GM21825 (cell line): ENCODE results near the gene CYS1.

Experiments used
- ATAC-seq: cut with Tn5 transposase; IDR thresholded peaks from one replicate; pipeline ENCODE4 v1.9.1; 2021; ENCODE audit warnings: mild to moderate bottlenecking, moderate library complexity; ENCODE audit not compliant: unreplicated experiment

The CYS1 gene

GRCh38 chr2:10073706-10074105 is 6.5 kb downstream of the CYS1 start:
- no peak for ATAC-seq

GRCh38 chr2:10072656-10073480 is 7.3 kb downstream of the CYS1 start:
- ATAC-seq = peak; percentile 88

GRCh38 chr2:10071595-10071994 is 8.6 kb downstream of the CYS1 start:
- ATAC-seq = no peak

- ATAC-seq = no peak
Observed at GRCh38 chr2:10071176-10071575, 9.0 kb downstream of the CYS1 start.

- no peak for ATAC-seq
Observed at GRCh38 chr2:10067881-10068280, 12.3 kb downstream of the CYS1 start.

- no peak for ATAC-seq
Observed at GRCh38 chr2:10067330-10067729, 12.9 kb downstream of the CYS1 start.

- ATAC-seq = no peak
Observed at GRCh38 chr2:10065773-10066055, 14.5 kb downstream of the CYS1 start.

GRCh38 chr2:10064932-10065772 is 15.1 kb downstream of the CYS1 start:
- ATAC-seq = no peak

GRCh38 chr2:10063566-10063965 is 16.6 kb downstream of the CYS1 start:
- no peak for ATAC-seq

GRCh38 chr2:10062931-10063365 is 17.3 kb downstream of the CYS1 start:
- no peak for ATAC-seq

- no peak for ATAC-seq
Observed at GRCh38 chr2:10061221-10061925, 18.8 kb downstream of the CYS1 start.

GRCh38 chr2:10059552-10060335 is 20.5 kb downstream of the CYS1 start:
- ATAC-seq = no peak

GRCh38 chr2:10059016-10059351 is 21.2 kb downstream of the CYS1 start:
- no peak for ATAC-seq

- ATAC-seq = no peak
Observed at GRCh38 chr2:10058251-10059015, 21.8 kb downstream of the CYS1 start.

- ATAC-seq = no peak
Observed at GRCh38 chr2:10057231-10058107, 22.7 kb downstream of the CYS1 start.

GRCh38 chr2:10056439-10056838 is 23.8 kb downstream of the CYS1 start:
- ATAC-seq = no peak

- no peak for ATAC-seq
Observed at GRCh38 chr2:10054976-10055375, 25.2 kb downstream of the CYS1 start.

GRCh38 chr2:10054424-10054823 is 25.8 kb downstream of the CYS1 start:
- no peak for ATAC-seq

GRCh38 chr2:10053351-10053750 is 26.9 kb downstream of the CYS1 start:
- ATAC-seq = no peak
